ENCODE data around the gene FGF9. TPM values are rescaled to one million over a fixed set of nuclear protein-coding genes. Genes with fewer than 3 reads are reported as not detected.
A peak's percentile ranks its signal among the peaks of the same experiment; 100 is the strongest.

FGF9 gene
- total and polyA plus RNA-seq, 4 donors, result 5.1 to 24.0 (median 16.4) TPM

DNA sequence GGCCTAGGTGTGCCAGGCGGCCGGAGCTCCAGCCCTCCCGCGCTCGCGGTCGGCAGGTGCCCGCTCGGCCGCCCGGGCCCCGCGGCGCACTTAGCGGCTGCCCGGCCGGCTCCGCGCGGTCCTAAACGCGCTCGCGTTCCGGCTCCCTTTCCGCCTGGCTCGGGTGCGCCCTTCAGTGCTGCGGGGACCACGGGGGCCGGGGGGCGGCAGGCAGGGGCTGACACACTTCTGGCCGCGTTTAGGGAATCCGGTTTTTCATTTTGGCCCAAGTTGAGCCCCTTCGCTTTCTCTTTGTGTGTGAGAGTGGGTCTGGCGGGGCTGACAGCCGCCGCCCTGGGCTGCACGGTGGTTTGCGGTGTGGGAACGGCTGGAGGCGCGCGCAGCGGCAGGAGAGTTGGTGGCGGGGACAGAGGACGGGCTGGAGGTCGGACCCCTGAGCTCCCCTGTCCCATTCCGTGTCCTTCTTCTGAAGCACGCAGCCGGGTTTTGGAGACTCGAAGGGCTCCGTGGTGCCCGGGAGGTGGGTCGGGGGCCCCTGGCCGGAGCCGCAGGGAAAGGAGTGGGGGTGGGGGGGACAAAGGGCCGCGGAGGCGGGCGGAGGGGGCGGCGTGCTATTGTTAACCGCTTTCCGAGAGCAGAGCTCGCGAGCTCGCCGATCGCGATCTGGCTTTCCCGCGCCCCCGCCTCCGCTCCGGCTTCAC lies 3.1 kb downstream of the FGF9 start:
- peaks cover 30% of the 10 kb centered on the region for H3K27me3 ChIP-seq (ENCODE audit: control insufficient read depth, insufficient read depth, low read length)
- H3K27ac ChIP-seq (ENCODE audit: low read depth, low read length), result peak overlapping the region; percentile 29
- no peaks in the 10 kb centered on the region for H3K36me3 ChIP-seq (ENCODE audit: control insufficient read depth, insufficient read depth, low read length)
- WGBS (ENCODE audit: insufficient coverage), result under 1% methylated on average over 77 of the region's 77 CpGs
- H3K9me3 ChIP-seq (ENCODE audit: control insufficient read depth, insufficient read depth, low read length), result no peaks in the 10 kb centered on the region
- H3K4me3 ChIP-seq (ENCODE audit: low read depth, low read length), result peak overlapping the region; percentile 69
- H3K4me1 ChIP-seq (ENCODE audit: control insufficient read depth, insufficient read depth, low read length), result peaks cover 42% of the 10 kb centered on the region
- peak in 4 of 6 donors; percentile 55 to 87 (median 72) for DNase-seq (ENCODE audit: low read depth in 4 of 6, low spot score in 6 of 6)

DNA sequence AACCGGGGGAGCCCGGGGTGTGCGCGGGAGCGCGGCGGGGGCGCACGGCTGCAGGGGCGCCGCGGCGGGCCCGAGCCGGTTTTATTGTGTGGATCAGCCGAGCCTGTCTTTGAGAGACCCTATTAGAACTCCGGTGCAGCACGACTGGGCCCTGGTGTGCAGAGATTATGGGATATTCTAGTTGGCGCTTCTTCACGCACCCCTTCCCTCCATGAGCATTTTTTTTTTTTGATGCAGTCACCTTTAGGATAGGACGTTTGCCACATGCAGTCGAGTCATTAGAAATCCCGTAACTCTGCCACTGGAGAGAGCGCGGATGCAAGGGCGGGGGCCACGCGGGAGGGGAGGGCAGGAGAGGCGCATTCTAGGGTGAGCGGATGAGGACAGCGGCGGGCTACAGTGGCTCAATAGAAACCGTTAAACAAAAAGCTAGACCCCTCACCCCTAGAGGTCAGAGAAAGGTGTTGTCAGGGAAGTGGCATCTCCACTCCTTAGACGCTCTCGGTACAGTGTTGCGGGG lies 3.7 kb downstream of the FGF9 start:
- H3K4me3 ChIP-seq (ENCODE audit: low read depth, low read length), result peak overlapping the region; percentile 69
- peak in 3 of 6 donors; percentile 20 to 84 (median 66) for DNase-seq (ENCODE audit: low read depth in 4 of 6, low spot score in 6 of 6)
- peak overlapping the region; percentile 33 for H3K27ac ChIP-seq (ENCODE audit: low read depth, low read length)
- peaks cover 36% of the 10 kb centered on the region for H3K4me1 ChIP-seq (ENCODE audit: control insufficient read depth, insufficient read depth, low read length)
- peaks cover 29% of the 10 kb centered on the region for H3K27me3 ChIP-seq (ENCODE audit: control insufficient read depth, insufficient read depth, low read length)
- WGBS (ENCODE audit: insufficient coverage), result 0% methylated on average over 28 of the region's 36 CpGs
- H3K9me3 ChIP-seq (ENCODE audit: control insufficient read depth, insufficient read depth, low read length), result no peaks in the 10 kb centered on the region
- H3K36me3 ChIP-seq (ENCODE audit: control insufficient read depth, insufficient read depth, low read length), result no peaks in the 10 kb centered on the region

DNA sequence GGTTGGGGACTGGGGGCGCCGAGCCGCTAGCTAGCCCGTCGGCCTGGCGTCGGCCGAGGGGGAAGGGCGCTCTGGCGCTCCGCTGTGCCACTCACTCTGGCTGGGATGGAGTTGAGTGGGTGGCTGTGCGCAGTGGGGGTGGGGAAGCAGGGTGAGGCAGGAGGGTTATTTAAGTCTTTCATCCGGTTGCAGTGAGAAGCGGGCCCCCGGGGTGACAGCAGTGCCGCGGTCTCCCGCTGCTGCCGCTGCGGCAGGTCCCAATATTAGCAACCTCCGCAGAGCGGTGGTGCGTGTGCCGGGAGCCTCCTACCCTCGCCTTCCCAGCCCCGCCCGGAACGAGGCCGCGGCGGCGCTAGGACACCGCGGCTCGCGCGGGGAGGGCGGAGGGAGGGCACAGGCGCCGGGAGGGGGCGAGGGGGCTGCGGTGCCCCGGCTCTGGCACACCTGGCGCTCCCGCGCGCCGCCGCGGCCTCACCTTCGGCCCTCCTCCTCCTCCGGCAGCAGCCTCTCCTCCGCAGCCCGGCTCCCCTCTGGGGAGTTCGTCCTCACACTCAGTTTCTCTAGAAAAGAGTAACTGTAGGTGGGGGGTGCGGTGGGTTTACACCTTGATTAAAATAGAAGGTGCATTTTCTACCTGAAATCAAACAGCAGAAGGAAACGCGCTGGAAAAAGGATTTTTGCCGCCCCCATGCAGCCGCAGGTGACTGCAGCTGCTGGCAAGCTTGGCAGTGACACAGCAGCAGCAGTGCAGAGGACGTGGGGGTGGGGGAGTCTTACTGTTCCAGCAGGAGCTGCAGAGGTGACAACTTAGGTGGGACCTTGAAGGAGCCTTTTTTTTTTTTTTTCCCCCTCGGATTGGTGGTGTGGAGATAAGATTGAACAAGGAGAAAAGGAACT lies 4.5 kb downstream of the FGF9 start:
- no peaks in the 10 kb centered on the region for H3K9me3 ChIP-seq (ENCODE audit: control insufficient read depth, insufficient read depth, low read length)
- H3K27me3 ChIP-seq (ENCODE audit: control insufficient read depth, insufficient read depth, low read length), result peaks cover 29% of the 10 kb centered on the region
- no peaks in the 10 kb centered on the region for H3K36me3 ChIP-seq (ENCODE audit: control insufficient read depth, insufficient read depth, low read length)
- peaks cover 31% of the 10 kb centered on the region for H3K4me1 ChIP-seq (ENCODE audit: control insufficient read depth, insufficient read depth, low read length)
- peak in 3 of 6 donors; percentile 48 to 84 (median 69) for DNase-seq (ENCODE audit: low read depth in 4 of 6, low spot score in 6 of 6)
- no peak overlapping the region for H3K27ac ChIP-seq (ENCODE audit: low read depth, low read length)
- H3K4me3 ChIP-seq (ENCODE audit: low read depth, low read length), result peak overlapping the region; percentile 69
- under 1% methylated on average over 55 of the region's 62 CpGs for WGBS (ENCODE audit: insufficient coverage)

DNA sequence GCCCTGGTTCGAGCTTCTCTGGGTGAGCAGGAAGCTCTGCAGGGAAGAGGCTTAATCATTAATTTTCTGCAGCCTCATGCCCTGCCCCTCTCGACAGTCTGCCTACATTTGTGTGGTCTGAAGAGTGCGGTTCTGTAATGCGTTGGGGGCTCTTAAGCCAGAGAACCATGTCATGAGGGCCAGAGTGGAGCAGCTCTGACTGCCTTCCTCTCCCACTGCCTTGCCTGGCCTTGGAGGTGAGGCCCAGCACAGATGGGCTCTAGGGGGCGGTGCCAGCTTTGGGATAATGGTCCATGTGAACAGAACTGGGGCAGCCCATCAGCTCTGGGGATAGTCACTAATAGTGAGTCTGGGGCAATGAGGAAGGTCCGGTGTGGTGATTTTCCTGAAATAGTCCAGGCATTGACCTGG lies 5.7 kb downstream of the FGF9 start:
- Histone ChIP-seq H3K36me3 (ENCODE audit: control insufficient read depth, insufficient read depth, low read length) (no peaks in the 10 kb centered on the region), H3K4me3 (ENCODE audit: low read depth, low read length) (no peak overlapping the region), H3K27me3 (ENCODE audit: control insufficient read depth, insufficient read depth, low read length) (peaks cover 26% of the 10 kb centered on the region), H3K4me1 (ENCODE audit: control insufficient read depth, insufficient read depth, low read length) (peaks cover 30% of the 10 kb centered on the region), H3K9me3 (ENCODE audit: control insufficient read depth, insufficient read depth, low read length) (no peaks in the 10 kb centered on the region), H3K27ac (ENCODE audit: low read depth, low read length) (no peak overlapping the region)
- WGBS (ENCODE audit: insufficient coverage), result 62% methylated on average over 6 of the region's 6 CpGs
- peak in 2 of 6 donors; percentile 15 to 61 for DNase-seq (ENCODE audit: low read depth in 4 of 6, low spot score in 6 of 6)

DNA sequence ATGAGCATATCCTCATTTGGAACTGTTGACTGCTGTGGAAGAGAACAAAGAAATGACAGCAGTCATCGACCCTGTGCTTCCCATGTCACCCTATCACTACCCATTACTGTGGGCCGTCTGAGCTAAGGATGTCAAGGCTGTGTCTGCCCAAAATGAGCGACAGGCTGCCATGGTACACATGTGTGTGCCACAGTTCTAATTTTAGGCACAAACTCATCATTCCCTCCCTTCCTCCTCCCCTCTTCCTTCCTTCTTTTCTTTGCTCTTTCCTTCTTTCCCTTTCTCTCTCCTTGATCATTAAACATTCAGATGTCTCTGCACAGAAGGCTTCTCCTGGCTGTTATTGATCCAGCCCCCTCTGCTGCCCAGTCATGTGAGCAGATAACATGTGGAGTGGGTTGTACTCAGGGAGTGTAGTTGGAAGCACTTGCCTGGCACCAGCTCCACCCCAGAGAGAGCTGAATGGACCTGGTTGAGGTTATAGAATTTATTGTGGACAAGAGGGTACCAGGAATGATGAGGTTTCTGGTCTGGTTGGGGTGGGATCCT lies 6.3 kb downstream of the FGF9 start:
- H3K27me3 ChIP-seq (ENCODE audit: control insufficient read depth, insufficient read depth, low read length), result peaks cover 20% of the 10 kb centered on the region
- WGBS (ENCODE audit: insufficient coverage), result 83% methylated on average over 3 of the region's 3 CpGs
- H3K9me3 ChIP-seq (ENCODE audit: control insufficient read depth, insufficient read depth, low read length), result no peaks in the 10 kb centered on the region
- H3K27ac ChIP-seq (ENCODE audit: low read depth, low read length), result no peak overlapping the region
- peaks cover 25% of the 10 kb centered on the region for H3K4me1 ChIP-seq (ENCODE audit: control insufficient read depth, insufficient read depth, low read length)
- peaks cover 2% of the 10 kb centered on the region for H3K36me3 ChIP-seq (ENCODE audit: control insufficient read depth, insufficient read depth, low read length)
- no peak for DNase-seq (ENCODE audit: low read depth in 4 of 6, low spot score in 6 of 6)
- no peak overlapping the region for H3K4me3 ChIP-seq (ENCODE audit: low read depth, low read length)

DNA sequence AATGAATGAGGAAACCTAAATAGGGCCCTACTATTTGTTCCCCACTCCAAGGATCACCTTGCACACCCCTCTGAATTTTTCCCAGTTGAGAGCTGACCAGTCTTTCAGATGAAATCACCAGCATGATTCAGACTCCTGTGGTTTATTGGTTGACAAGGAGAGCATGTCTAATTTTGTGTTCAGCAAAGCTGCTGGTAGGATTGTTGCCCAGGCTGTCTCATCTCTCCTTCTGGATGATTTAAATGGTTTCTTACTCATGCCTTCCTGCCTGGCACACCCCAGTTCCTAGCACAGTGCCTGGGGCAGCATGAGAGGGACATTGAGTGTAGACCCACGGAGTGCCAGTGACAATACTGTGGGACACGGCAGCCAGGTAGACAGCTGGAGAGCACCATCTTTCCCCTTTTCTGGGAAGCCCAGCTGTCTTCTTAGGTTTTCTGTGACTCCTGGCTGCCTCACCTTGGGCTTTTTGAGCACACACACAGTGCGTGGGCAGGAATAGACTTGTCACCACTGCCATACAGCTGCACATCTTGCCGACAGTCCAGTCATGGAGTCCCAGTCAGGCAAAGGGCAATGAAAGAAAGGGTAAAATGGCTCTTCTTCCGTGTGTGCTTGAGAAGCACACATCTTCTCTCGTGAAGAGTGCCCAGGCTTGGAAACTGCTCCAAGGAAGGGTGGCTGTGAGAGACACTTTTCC lies 12.3 kb downstream of the FGF9 start:
- Histone ChIP-seq H3K4me1 (ENCODE audit: control insufficient read depth, insufficient read depth, low read length) (no peaks in the 10 kb centered on the region), H3K36me3 (ENCODE audit: control insufficient read depth, insufficient read depth, low read length) (peaks cover 6% of the 10 kb centered on the region), H3K27me3 (ENCODE audit: control insufficient read depth, insufficient read depth, low read length) (no peaks in the 10 kb centered on the region), H3K27ac (ENCODE audit: low read depth, low read length) (no peak overlapping the region), H3K9me3 (ENCODE audit: control insufficient read depth, insufficient read depth, low read length) (no peaks in the 10 kb centered on the region), H3K4me3 (ENCODE audit: low read depth, low read length) (no peak overlapping the region)
- no peak for DNase-seq (ENCODE audit: low read depth in 4 of 6, low spot score in 6 of 6)
- whole genome bisulfite sequencing (ENCODE audit: insufficient coverage), result 93% methylated on average over 6 of the region's 6 CpGs

DNA sequence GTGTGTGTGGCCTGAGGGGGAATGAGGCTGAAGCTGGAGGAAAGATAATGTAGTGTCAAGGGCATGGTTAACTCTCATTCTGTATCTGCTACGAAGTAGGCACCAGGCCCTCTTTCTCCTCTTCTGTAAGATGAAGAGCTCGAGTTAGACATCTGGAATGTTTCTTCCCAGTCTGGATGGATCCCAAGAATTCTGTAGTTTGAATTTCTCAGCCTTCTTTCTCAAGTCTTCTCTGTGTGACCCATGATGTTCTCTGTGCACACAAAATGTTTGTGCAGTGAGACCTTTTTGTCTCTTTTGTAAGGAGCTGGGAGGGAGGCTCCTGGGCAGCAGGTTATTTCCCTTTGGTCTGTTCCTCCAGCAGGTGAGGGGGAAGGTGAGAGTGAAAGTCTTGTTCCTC lies 13.7 kb downstream of the FGF9 start:
- Histone ChIP-seq H3K4me1 (ENCODE audit: control insufficient read depth, insufficient read depth, low read length) (no peaks in the 10 kb centered on the region), H3K9me3 (ENCODE audit: control insufficient read depth, insufficient read depth, low read length) (no peaks in the 10 kb centered on the region), H3K27me3 (ENCODE audit: control insufficient read depth, insufficient read depth, low read length) (no peaks in the 10 kb centered on the region), H3K27ac (ENCODE audit: low read depth, low read length) (no peak overlapping the region), H3K36me3 (ENCODE audit: control insufficient read depth, insufficient read depth, low read length) (peaks cover 6% of the 10 kb centered on the region), H3K4me3 (ENCODE audit: low read depth, low read length) (no peak overlapping the region)
- DNase-seq (ENCODE audit: low read depth in 4 of 6, low spot score in 6 of 6), result no peak
- no CpG with 5 or more reads among the region's 2 CpGs for WGBS (ENCODE audit: insufficient coverage)

DNA sequence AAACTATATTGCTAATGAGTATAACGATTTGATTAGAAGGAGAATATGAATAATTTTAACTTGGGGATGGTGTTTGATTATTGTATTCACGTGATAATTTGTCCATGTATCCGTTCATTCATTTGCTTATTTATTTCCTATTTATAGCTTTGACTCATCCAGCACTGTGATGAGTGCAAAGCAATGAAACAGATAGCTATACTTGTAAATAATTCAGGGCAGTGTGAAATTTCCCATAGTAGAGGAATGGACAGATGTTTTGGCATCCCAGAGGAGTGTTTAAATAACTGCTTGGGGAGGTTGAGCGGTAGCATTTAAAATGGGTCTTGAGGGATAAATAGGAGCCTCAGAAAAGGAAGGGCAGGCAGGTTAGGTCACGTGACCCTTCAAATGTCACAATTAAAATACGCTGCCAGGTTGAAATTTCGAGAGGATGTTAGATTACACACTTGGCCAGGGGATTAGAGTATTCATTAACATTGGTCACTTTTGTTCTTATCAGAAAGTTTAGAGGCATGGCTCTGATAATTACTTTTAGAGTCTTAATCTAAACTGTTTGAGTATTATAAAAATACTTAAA lies 14.7 kb downstream of the FGF9 start:
- no peaks in the 10 kb centered on the region for H3K4me1 ChIP-seq (ENCODE audit: control insufficient read depth, insufficient read depth, low read length)
- H3K9me3 ChIP-seq (ENCODE audit: control insufficient read depth, insufficient read depth, low read length), result no peaks in the 10 kb centered on the region
- H3K27me3 ChIP-seq (ENCODE audit: control insufficient read depth, insufficient read depth, low read length), result no peaks in the 10 kb centered on the region
- peaks cover 11% of the 10 kb centered on the region for H3K36me3 ChIP-seq (ENCODE audit: control insufficient read depth, insufficient read depth, low read length)
- H3K4me3 ChIP-seq (ENCODE audit: low read depth, low read length), result no peak overlapping the region
- no peak for DNase-seq (ENCODE audit: low read depth in 4 of 6, low spot score in 6 of 6)
- no peak overlapping the region for H3K27ac ChIP-seq (ENCODE audit: low read depth, low read length)
- 97% methylated on average over 3 of the region's 7 CpGs for WGBS (ENCODE audit: insufficient coverage)

Measured in spinal cord (tissue), 10 donors.